CD4-positive, alpha-beta memory T cell (primary cell): Measurements from ENCODE around the gene GRAP. TPM values are rescaled to one million over a fixed set of nuclear protein-coding genes. Genes with fewer than 3 reads are reported as not detected.

Experiments used
- CTCF ChIA-PET: fragments of 350-600 bp; sonication (Branson Sonifier 250); formaldehyde crosslinking; loops from one replicate; lab custom pipeline; 2021; ENCODE audit warnings: inconsistent platforms; ENCODE audit not compliant: partially characterized antibody; lab: Charles Lee
- POLR2A ChIA-PET: fragments of 350-600 bp; sonication (Branson Sonifier 250); formaldehyde crosslinking; loops from one replicate; lab custom pipeline; 2021; ENCODE audit not compliant: partially characterized antibody; lab: Charles Lee
- DNase-seq, 5 donors: peaks; one replicate each; pipeline versions ENCODE4 v3.0.0 to v3.0.0-alpha.2; 2020 to 2022; ENCODE audit warnings: mixed read lengths in 1 of 5
- H3K27ac ChIP-seq: one replicate; pipeline ENCODE4 v1.7.0; 2013; ENCODE audit warnings: low read depth, low read length
- H3K27me3 ChIP-seq: 2 replicates; pipeline ENCODE4 v1.7.0; 2013; ENCODE audit warnings: mild to moderate bottlenecking, low read length, moderate library complexity; ENCODE audit not compliant: insufficient read depth
- H3K36me3 ChIP-seq: 2 replicates; pipeline ENCODE4 v1.7.0; 2013; ENCODE audit warnings: mild to moderate bottlenecking, low read length, moderate library complexity; ENCODE audit not compliant: insufficient read depth
- H3K4me1 ChIP-seq: 2 replicates; pipeline ENCODE4 v1.7.0; 2013; ENCODE audit warnings: mild to moderate bottlenecking, low read length, moderate library complexity; ENCODE audit not compliant: insufficient read depth
- H3K4me3 ChIP-seq, 2 donors: one replicate each; pipeline ENCODE4 v1.7.0; 2013; ENCODE audit warnings: low read length in 2 of 2, mild to moderate bottlenecking in 1 of 2
- H3K9me3 ChIP-seq, 2 donors: one replicate each; pipeline ENCODE4 v1.7.0; 2013; ENCODE audit warnings: low read length in 2 of 2, control low read depth in 1 of 2; ENCODE audit not compliant: control insufficient read depth in 1 of 2
- H3K27ac Mint-ChIP-seq, 7 donors: one replicate each; pipeline ENCODE4 v1.8.0; 2020 to 2021; ENCODE audit warnings: mixed read lengths in 7 of 7, mild to moderate bottlenecking in 6 of 7, inconsistent platforms in 3 of 7, moderate library complexity in 3 of 7
- H3K27me3 Mint-ChIP-seq, 2 donors: one replicate each; pipeline ENCODE4 v1.8.0; 2020 to 2021; ENCODE audit warnings: mixed read lengths in 2 of 2
- H3K36me3 Mint-ChIP-seq, 2 donors: one replicate each; pipeline ENCODE4 v1.8.0; 2020 to 2021; ENCODE audit warnings: mixed read lengths in 2 of 2, inconsistent platforms in 1 of 2, mild to moderate bottlenecking in 1 of 2
- H3K4me1 Mint-ChIP-seq, 4 donors: one replicate each; pipeline ENCODE4 v1.8.0; 2020 to 2021; ENCODE audit warnings: mixed read lengths in 4 of 4, mild to moderate bottlenecking in 1 of 4
- H3K4me3 Mint-ChIP-seq, 8 donors: one replicate each; pipeline ENCODE4 v1.8.0; 2020 to 2021; ENCODE audit warnings: mixed read lengths in 8 of 8, mild to moderate bottlenecking in 7 of 8, moderate library complexity in 6 of 8, inconsistent platforms in 3 of 8
- H3K9me3 Mint-ChIP-seq, 8 donors: one replicate each; pipeline ENCODE4 v1.8.0; 2020 to 2021; ENCODE audit warnings: mixed read lengths in 8 of 8, mild to moderate bottlenecking in 5 of 8, inconsistent platforms in 3 of 8, moderate library complexity in 1 of 8
- intact Hi-C: fragments of 100-400 bp; cut with micrococcal nuclease; formaldehyde crosslinking; loops from one replicate; pipeline ENCODE4 v1.15.1; 2023
- polyA plus RNA-seq, 2 donors: library from polyadenylated mRNA; unstranded; fragments of 300-500 nt; fragmentation: Illumina TruSeq; gene quantifications; one replicate each; pipeline ENCODE4 v1.2.3, GENCODE V29; 2021
- total RNA-seq, 2 experiments: library from RNA; stranded (reverse); gene quantifications; one replicate each; pipeline ENCODE4 v1.2.3, GENCODE V29; 2021

GRAP gene
- total and polyA plus RNA-seq, 4 experiments from 2014 or later = 61.6 to 75.8 (median 66.6) TPM

GRCh38 chr17:19016881-19017280, 29.9 kb downstream of the GRAP start:
- intact Hi-C loops = no loop called here
- peaks cover 5 to 7% of the 10 kb centered on the region in 2 donors for H3K36me3 Mint-ChIP-seq
- H3K4me1 Mint-ChIP-seq = peaks cover 5 to 15% (median 9%) of the 10 kb centered on the region in 4 donors
- H3K9me3 ChIP-seq = no peaks in the 10 kb centered on the region
- no peak overlapping the region for H3K4me3 Mint-ChIP-seq
- POLR2A ChIA-PET = interaction anchor here (3.0 kb wide), 1 partner anchor 12 kb away, joined by 12 read pairs; the partner anchor contains the start of gene FAM83G
- H3K9me3 Mint-ChIP-seq = no peaks in the 10 kb centered on the region
- peak overlapping the region in 5 of 7 donors; percentile 30 to 68 (median 42) for H3K27ac Mint-ChIP-seq
- H3K27ac ChIP-seq = no peak overlapping the region
- H3K27me3 Mint-ChIP-seq = peaks cover 2 to 3% of the 10 kb centered on the region in 2 donors
- CTCF ChIA-PET = no interaction called here
- H3K4me3 ChIP-seq = no peak overlapping the region
- no peak for DNase-seq
- peaks cover 5% of the 10 kb centered on the region for H3K36me3 ChIP-seq
- no peaks in the 10 kb centered on the region for H3K27me3 ChIP-seq
- H3K4me1 ChIP-seq = no peaks in the 10 kb centered on the region

- DNase-seq = peak in 1 of 5 donors; percentile 10
- H3K27me3 Mint-ChIP-seq = peaks cover 2 to 3% of the 10 kb centered on the region in 2 donors
- Histone ChIP-seq H3K27ac (no peak overlapping the region), H3K4me3 (no peak overlapping the region), H3K9me3 (no peaks in the 10 kb centered on the region), H3K27me3 (no peaks in the 10 kb centered on the region), H3K36me3 (peaks cover 2% of the 10 kb centered on the region), H3K4me1 (no peaks in the 10 kb centered on the region)
- intact Hi-C loops = no loop called here
- peaks cover 5 to 15% (median 9%) of the 10 kb centered on the region in 4 donors for H3K4me1 Mint-ChIP-seq
- POLR2A ChIA-PET = interaction anchor here (0.8 to 1.2 kb wide), 2 partner anchors 15 to 159 kb away, joined by 3 read pairs; partner anchors contain the start of gene PRPSAP2
- CTCF ChIA-PET = no interaction called here
- no peaks in the 10 kb centered on the region for H3K9me3 Mint-ChIP-seq
- H3K4me3 Mint-ChIP-seq = no peak overlapping the region
- H3K36me3 Mint-ChIP-seq = peaks cover 5 to 7% of the 10 kb centered on the region in 2 donors
- H3K27ac Mint-ChIP-seq = peak overlapping the region in 1 of 7 donors; percentile 89
Observed at GRCh38 chr17:19016297-19016696, 30.5 kb downstream of the GRAP start.

GRCh38 chr17:19015428-19015827, 31.3 kb downstream of the GRAP start:
- intact Hi-C loops = no loop called here

GRCh38 chr17:19014628-19015215, 32.0 kb downstream of the GRAP start:
- peaks cover 5 to 15% (median 7%) of the 10 kb centered on the region in 4 donors for H3K4me1 Mint-ChIP-seq
- H3K36me3 Mint-ChIP-seq = peaks cover 0 to 7% of the 10 kb centered on the region in 2 donors
- peak in 1 of 5 donors; percentile 12 for DNase-seq
- H3K4me3 ChIP-seq = no peak overlapping the region
- no peak overlapping the region for H3K4me3 Mint-ChIP-seq
- no peaks in the 10 kb centered on the region for H3K27me3 ChIP-seq
- CTCF ChIA-PET = interaction anchor here (1.1 kb wide), 1 partner anchor 54 kb away, joined by 3 read pairs; no protein-coding TSS in a partner anchor
- no peaks in the 10 kb centered on the region for H3K4me1 ChIP-seq
- H3K27ac Mint-ChIP-seq = no peak overlapping the region
- H3K27me3 Mint-ChIP-seq = peaks cover 2 to 3% of the 10 kb centered on the region in 2 donors
- no peaks in the 10 kb centered on the region for H3K9me3 ChIP-seq
- POLR2A ChIA-PET = interaction anchor here (1.0 to 1.2 kb wide), 2 partner anchors 8 to 157 kb away, joined by 3 read pairs; partner anchors contain the start of gene PRPSAP2
- H3K9me3 Mint-ChIP-seq = peaks cover 0 to 2% (median 0%) of the 10 kb centered on the region in 8 donors
- H3K27ac ChIP-seq = no peak overlapping the region
- no peaks in the 10 kb centered on the region for H3K36me3 ChIP-seq
- intact Hi-C loops = no loop called here

More at GRCh38 chr17:19015428-19015827, 31.3 kb downstream of the GRAP start:
- H3K27me3 Mint-ChIP-seq = peaks cover 2 to 3% of the 10 kb centered on the region in 2 donors
- H3K9me3 Mint-ChIP-seq = peaks cover 0 to 2% (median 0%) of the 10 kb centered on the region in 8 donors
- Histone ChIP-seq H3K27ac (no peak overlapping the region), H3K4me1 (no peaks in the 10 kb centered on the region), H3K27me3 (no peaks in the 10 kb centered on the region), H3K36me3 (no peaks in the 10 kb centered on the region), H3K4me3 (no peak overlapping the region), H3K9me3 (no peaks in the 10 kb centered on the region)
- POLR2A ChIA-PET = interaction anchor here (1.0 to 1.2 kb wide), 2 partner anchors 7 to 158 kb away, joined by 3 read pairs; partner anchors contain the start of gene PRPSAP2
- H3K4me3 Mint-ChIP-seq = no peak overlapping the region
- H3K36me3 Mint-ChIP-seq = peaks cover 3 to 7% of the 10 kb centered on the region in 2 donors
- peaks cover 5 to 15% (median 9%) of the 10 kb centered on the region in 4 donors for H3K4me1 Mint-ChIP-seq
- peak in 1 of 5 donors; percentile 25 for DNase-seq
- CTCF ChIA-PET = interaction anchor here (1.1 kb wide), 1 partner anchor 54 kb away, joined by 3 read pairs; no protein-coding TSS in a partner anchor
- H3K27ac Mint-ChIP-seq = peak overlapping the region in 5 of 7 donors; percentile 24 to 75 (median 55)

- H3K4me1 Mint-ChIP-seq = peaks cover 4 to 15% (median 6%) of the 10 kb centered on the region in 4 donors
- H3K27me3 Mint-ChIP-seq = peaks cover 2 to 3% of the 10 kb centered on the region in 2 donors
- ChIA-PET CTCF (interaction anchor here (1.1 kb wide), 1 partner anchor 53 kb away, joined by 3 read pairs; no protein-coding TSS in a partner anchor), POLR2A (interaction anchor here (1.0 kb wide), 1 partner anchor 9 kb away, joined by 3 read pairs; no protein-coding TSS in a partner anchor)
- Histone ChIP-seq H3K36me3 (no peaks in the 10 kb centered on the region), H3K9me3 (no peaks in the 10 kb centered on the region), H3K4me3 (no peak overlapping the region), H3K27ac (no peak overlapping the region), H3K27me3 (no peaks in the 10 kb centered on the region), H3K4me1 (no peaks in the 10 kb centered on the region)
- intact Hi-C loops = no loop called here
- peaks cover 0 to 2% (median 0%) of the 10 kb centered on the region in 8 donors for H3K9me3 Mint-ChIP-seq
- H3K4me3 Mint-ChIP-seq = no peak overlapping the region
- DNase-seq = peak in 1 of 5 donors; percentile 24
- H3K36me3 Mint-ChIP-seq = peaks cover 0 to 4% of the 10 kb centered on the region in 2 donors
- no peak overlapping the region for H3K27ac Mint-ChIP-seq
Observed at GRCh38 chr17:19013806-19014627, 32.7 kb downstream of the GRAP start.

- no peak overlapping the region for H3K27ac Mint-ChIP-seq
- Histone ChIP-seq H3K36me3 (no peaks in the 10 kb centered on the region), H3K27ac (no peak overlapping the region), H3K27me3 (no peaks in the 10 kb centered on the region), H3K4me3 (no peak overlapping the region), H3K9me3 (no peaks in the 10 kb centered on the region), H3K4me1 (no peaks in the 10 kb centered on the region)
- intact Hi-C loops = no loop called here
- H3K27me3 Mint-ChIP-seq = peaks cover 2 to 3% of the 10 kb centered on the region in 2 donors
- no peak for DNase-seq
- POLR2A ChIA-PET = no interaction called here
- H3K36me3 Mint-ChIP-seq = no peaks in the 10 kb centered on the region
- peaks cover 0 to 15% (median 5%) of the 10 kb centered on the region in 4 donors for H3K4me1 Mint-ChIP-seq
- no peak overlapping the region for H3K4me3 Mint-ChIP-seq
- CTCF ChIA-PET = interaction anchor here (1.0 kb wide), 1 partner anchor 52 kb away, joined by 3 read pairs; no protein-coding TSS in a partner anchor
- H3K9me3 Mint-ChIP-seq = peaks cover 0 to 2% (median 0%) of the 10 kb centered on the region in 8 donors
Observed at GRCh38 chr17:19013226-19013625, 33.5 kb downstream of the GRAP start.
